ENCODE results near the gene MAD1L1.

- TF ChIP-seq, protein P1, sequence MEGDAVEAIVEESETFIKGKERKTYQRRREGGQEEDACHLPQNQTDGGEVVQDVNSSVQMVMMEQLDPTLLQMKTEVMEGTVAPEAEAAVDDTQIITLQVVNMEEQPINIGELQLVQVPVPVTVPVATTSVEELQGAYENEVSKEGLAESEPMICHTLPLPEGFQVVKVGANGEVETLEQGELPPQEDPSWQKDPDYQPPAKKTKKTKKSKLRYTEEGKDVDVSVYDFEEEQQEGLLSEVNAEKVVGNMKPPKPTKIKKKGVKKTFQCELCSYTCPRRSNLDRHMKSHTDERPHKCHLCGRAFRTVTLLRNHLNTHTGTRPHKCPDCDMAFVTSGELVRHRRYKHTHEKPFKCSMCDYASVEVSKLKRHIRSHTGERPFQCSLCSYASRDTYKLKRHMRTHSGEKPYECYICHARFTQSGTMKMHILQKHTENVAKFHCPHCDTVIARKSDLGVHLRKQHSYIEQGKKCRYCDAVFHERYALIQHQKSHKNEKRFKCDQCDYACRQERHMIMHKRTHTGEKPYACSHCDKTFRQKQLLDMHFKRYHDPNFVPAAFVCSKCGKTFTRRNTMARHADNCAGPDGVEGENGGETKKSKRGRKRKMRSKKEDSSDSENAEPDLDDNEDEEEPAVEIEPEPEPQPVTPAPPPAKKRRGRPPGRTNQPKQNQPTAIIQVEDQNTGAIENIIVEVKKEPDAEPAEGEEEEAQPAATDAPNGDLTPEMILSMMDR (IDR thresholded peaks at IDR 0.05; ENCODE audit: insufficient read depth, low read length, poor library complexity, severe bottlenecking), result no peak
- no peak for TF ChIP-seq EZH2phosphoT487 (conservative IDR thresholded peaks at IDR 0.05; ENCODE audit: low read length)
These were observed 322.6 kb downstream of the MAD1L1 start for GRCh38 chr7:1910081-1910685.
